GM12878 (cell line): ENCODE measurements around the gene TP63. TPM values are rescaled to one million over a fixed set of nuclear protein-coding genes. Genes with fewer than 3 reads are reported as not detected.

ENCODE experiments used
- ATAC-seq: fragments of 200-7000 bp; cut with Tn5 transposase; 3 replicates; pipeline ENCODE4 v1.9.1; 2020; ENCODE audit warnings: mild to moderate bottlenecking, moderate library complexity
- BruUV-seq: library from RNA; stranded (reverse); fragments of 400-500 nt; replicated peaks from 2 replicates; lab custom pipeline; 2021; lab: Mats Ljungman, UMichigan
- CTCF ChIA-PET: fragments of 300-600 bp; sonication (Branson Sonifier 250); formaldehyde crosslinking; extraction: SDS; loops from one replicate; lab custom pipeline; 2021; ENCODE audit warnings: inconsistent platforms; lab: Yijun Ruan, JAX
- POLR2A ChIA-PET: fragments of 350-600 bp; formaldehyde crosslinking; extraction: SDS; loops from one replicate; lab custom pipeline; 2021; ENCODE audit warnings: inconsistent platforms; lab: Charles Lee
- RAD21 ChIA-PET: fragments of 300-600 bp; sonication (Branson Sonifier 250); formaldehyde crosslinking; loops from one replicate; lab custom pipeline; 2023; ENCODE audit warnings: antibody characterized with exemption; ENCODE audit not compliant: unreplicated experiment; lab: Charles Lee
- SMC1A ChIA-PET: fragments of 300-600 bp; sonication (Branson Sonifier 250); formaldehyde crosslinking; loops from one replicate; lab custom pipeline; 2023; ENCODE audit not compliant: unreplicated experiment, uncharacterized antibody; lab: Charles Lee
- DNase-seq: peaks from one replicate; pipeline ENCODE4 v3.0.0-alpha.2; 2011; ENCODE audit warnings: low read depth, low spot score
- FAIRE-seq: peaks from 3 replicates; lab custom pipeline; 2011; peaks lifted over from hg19 to GRCh38; lab: Jason Lieb, UNC
- H2AFZ ChIP-seq: 2 replicates; pipeline ENCODE4 v1.6.0; 2011; ENCODE audit warnings: low read depth, low read length, control low read depth; ENCODE audit not compliant: control insufficient read depth
- H3K27ac ChIP-seq: 2 replicates; pipeline ENCODE4 v1.5.1; 2011; ENCODE audit warnings: control low read depth; ENCODE audit not compliant: control insufficient read depth, insufficient read depth
- H3K27me3 ChIP-seq, 2 experiments: replicated peaks in 1 of 2; 2 replicates each; pipeline versions ENCODE4 v1.6.0 to v1.6.1; 2011; ENCODE audit warnings: low read length in 1 of 2; ENCODE audit not compliant: control insufficient read depth in 2 of 2, insufficient read depth in 2 of 2
- H3K36me3 ChIP-seq, 2 experiments: 2 replicates each; pipeline ENCODE4 v1.5.1; 2011; ENCODE audit warnings: low read length in 1 of 2; ENCODE audit not compliant: control insufficient read depth in 2 of 2, insufficient read depth in 2 of 2
- H3K4me1 ChIP-seq: 2 replicates; pipeline ENCODE4 v1.6.1; 2011; ENCODE audit warnings: mild to moderate bottlenecking, low read length, moderate library complexity, mixed read lengths; ENCODE audit not compliant: control insufficient read depth, insufficient read depth
- H3K4me2 ChIP-seq: 2 replicates; pipeline ENCODE4 v1.6.0; 2011; ENCODE audit warnings: control low read depth; ENCODE audit not compliant: control insufficient read depth, insufficient read depth
- H3K4me3 ChIP-seq: fragments of 200-600 bp; sonication (generic); 2 replicates; pipeline ENCODE4 v1.5.1; 2016
- H3K79me2 ChIP-seq: 2 replicates; pipeline ENCODE4 v1.6.0; 2011; ENCODE audit warnings: low read length; ENCODE audit not compliant: control insufficient read depth, insufficient read depth
- H3K9ac ChIP-seq: 2 replicates; pipeline ENCODE4 v1.8.0; 2011; ENCODE audit warnings: low read length, control low read depth, mixed read lengths; ENCODE audit not compliant: control insufficient read depth, insufficient read depth
- H3K9me3 ChIP-seq: replicated peaks from 3 replicates; pipeline ENCODE4 v1.5.1; 2011; ENCODE audit warnings: mild to moderate bottlenecking, low read length; ENCODE audit not compliant: control insufficient read depth, insufficient read depth
- H4K20me1 ChIP-seq: 2 replicates; pipeline ENCODE4 v1.6.0; 2011; ENCODE audit not compliant: control insufficient read depth, insufficient read depth
- BHLHE40 ChIP-seq, 2 experiments: fragments of 450-650 bp in 1 of 2; IDR thresholded peaks; 2 replicates each; pipeline ENCODE4 v1.6.1; 2011 to 2017; ENCODE audit warnings: low read depth in 2 of 2, borderline replicate concordance in 1 of 2, improper control_type of control experiment in 1 of 2, low read length in 1 of 2, mild to moderate bottlenecking in 1 of 2
- BMI1 ChIP-seq: fragments of 450-650 bp; IDR thresholded peaks from 2 replicates; pipeline ENCODE4 v1.6.1; 2016; ENCODE audit warnings: mild to moderate bottlenecking, moderate library complexity, borderline replicate concordance
- E2F4 ChIP-seq: IDR thresholded peaks from 2 replicates; pipeline ENCODE4 v1.6.1; 2012; ENCODE audit warnings: low read depth, low read length, improper control_type of control experiment
- HCFC1 ChIP-seq: fragments of 150-350 bp; IDR thresholded peaks from 2 replicates; pipeline ENCODE4 v1.6.1; 2014; ENCODE audit warnings: low read length
- MLLT1 ChIP-seq: fragments of 450-650 bp; IDR thresholded peaks from 2 replicates; pipeline ENCODE4 v1.6.1; 2016; ENCODE audit warnings: mild to moderate bottlenecking
- NR2C1 ChIP-seq: fragments of 450-650 bp; IDR thresholded peaks from 2 replicates; pipeline ENCODE4 v1.6.1; 2017; ENCODE audit warnings: antibody characterized with exemption, mild to moderate bottlenecking, moderate library complexity
- TAF1 ChIP-seq: IDR thresholded peaks from 2 replicates; pipeline ENCODE4 v1.6.1; 2011; ENCODE audit warnings: mild to moderate bottlenecking, low read depth, low read length, borderline replicate concordance
- ZBTB33 ChIP-seq: fragments of 450-650 bp; IDR thresholded peaks from 2 replicates; pipeline ENCODE4 v1.6.1; 2017; ENCODE audit warnings: mild to moderate bottlenecking
- WGBS: methylation state at CpG from one replicate; pipeline ENCODE4 v1.1.6; 2016; ENCODE audit warnings: low lambda C conversion rate; ENCODE audit not compliant: insufficient replicate concordance, insufficient coverage; ENCODE audit errors: missing lambda C conversion rate; 5-methylcytosine and 5-hydroxymethylcytosine counted together
- in situ Hi-C: fragments of 300-500 bp; cut with MboI; formaldehyde crosslinking; loops from 9 replicates; pipeline ENCODE4 v1.14.3; 2018; ENCODE audit warnings: mixed read lengths
- intact Hi-C: fragments of 100-400 bp; cut with micrococcal nuclease; formaldehyde crosslinking; loops from one replicate; pipeline ENCODE4 v1.14.2; 2022; ENCODE audit not compliant: unreplicated experiment
- polyA plus RNA-seq, 11 experiments: library from polyadenylated mRNA; depleted of rRNA in 4 of 11; unstranded in 6 of 11; stranded (reverse) in 5 of 11; fragments of >200 nt; fragmentation: Nextera tagmentation in 4 of 11; fragmentation: Illumina TruSeq in 1 of 11; extraction: Ambion mirVana in 4 of 11; extraction: Trizol in 1 of 11; gene quantifications; 1 replicate in 1 of 11; 2 replicates in 10 of 11; pipeline versions ENCODE4 v1.2.1 to v1.2.3, GENCODE V29; 2011 to 2016; ENCODE audit warnings: inconsistent platforms in 2 of 11, missing spikeins in 2 of 11, low read depth in 1 of 11
- total RNA-seq, 4 experiments: library from RNA; depleted of rRNA in 3 of 4; stranded (reverse); fragments of >200 nt in 3 of 4; fragmentation: Illumina TruSeq in 1 of 4; extraction: Trizol in 1 of 4; gene quantifications; 2 replicates each; pipeline versions ENCODE4 v1.2.1 to v1.2.3, GENCODE V29; 2013 to 2021

Gene TP63
- total and polyA plus RNA-seq, 10 of the 15 experiments (the other 5 are each of a cell fraction or from before 2014, with no cell fraction given) = 1.4 to 10.8 (median 6.2) TPM

- ATAC-seq = no peak
- H2AFZ ChIP-seq = no peak overlapping the region
- no TSS peak for BruUV-seq
Observed at GRCh38 chr3:189721873-189722665, 90.9 kb downstream of the TP63 start.

More at GRCh38 chr3:189721873-189722665, 90.9 kb downstream of the TP63 start:
- SMC1A ChIA-PET = interaction anchor here (0.9 to 5.4 kb wide), 3 partner anchors 10 to 175 kb away, joined by 3 to 28 read pairs (median 8); no protein-coding TSS in a partner anchor
- intact Hi-C loops (no loop called here), in situ Hi-C loops (no loop called here)
- Histone ChIP-seq H3K4me1 (no peaks in the 10 kb centered on the region), H3K79me2 (no peaks in the 10 kb centered on the region), H3K9me3 (no peaks in the 10 kb centered on the region), H3K9ac (no peak overlapping the region), H3K36me3 (no peaks in the 10 kb centered on the region), H3K4me2 (no peak overlapping the region), H4K20me1 (no peaks in the 10 kb centered on the region), H3K27ac (no peak overlapping the region), H3K27me3 (no peaks in the 10 kb centered on the region), H3K4me3 (no peak overlapping the region)
- DNase-seq (no peak), FAIRE-seq (no peak)
- no peak for TF ChIP-seq TAF1
- TF ChIP-seq ZBTB33 = no peak
- TF ChIP-seq HCFC1 = no peak
- no peak for TF ChIP-seq MLLT1
- no peak for TF ChIP-seq BMI1
- no peak for TF ChIP-seq NR2C1
- no peak for TF ChIP-seq E2F4
- TF ChIP-seq BHLHE40 (IDR thresholded peaks at IDR 0.05; ENCODE audit: borderline replicate concordance in 1 of 2, low read depth in 2 of 2, low read length in 1 of 2) = no peak
- 97% methylated on average over 7 of the region's 8 CpGs for WGBS
- POLR2A ChIA-PET = interaction anchor here (0.5 to 0.7 kb wide), 3 partner anchors 14 to 413 kb away, joined by 3 read pairs; no protein-coding TSS in a partner anchor
- RAD21 ChIA-PET = no interaction called here
- CTCF ChIA-PET = interaction anchor here (0.8 to 1.2 kb wide), 2 partner anchors 9 to 210 kb away, joined by 3 read pairs; no protein-coding TSS in a partner anchor
